Kidney epithelial cell (primary cell): ENCODE results near the gene ZNF777. TPM values are rescaled to one million over a fixed set of nuclear protein-coding genes. Genes with fewer than 3 reads are reported as not detected.
"Not testable (repeated sequence)": the region's sequence is repeated elsewhere in the genome, so short reads cannot be mapped to it uniquely, and the experiment has no call there.

Experiments used
- DNase-seq: peaks from one replicate; pipeline ENCODE4 v3.0.0-alpha.2; 2010; ENCODE audit warnings: low read depth
- H3K27me3 ChIP-seq: 2 replicates; pipeline ENCODE4 v1.6.0; 2011; ENCODE audit warnings: low read length; ENCODE audit not compliant: control insufficient read depth, insufficient read depth
- H3K36me3 ChIP-seq: 2 replicates; pipeline ENCODE4 v1.5.1; 2011; ENCODE audit warnings: low read length; ENCODE audit not compliant: control insufficient read depth, insufficient read depth
- H3K4me3 ChIP-seq: 2 replicates; pipeline ENCODE4 v1.5.1; 2011; ENCODE audit warnings: low read depth, mild to moderate bottlenecking, control low read depth, low read length
- CTCF ChIP-seq: IDR thresholded peaks from 2 replicates; pipeline ENCODE4 v1.5.1; 2011; ENCODE audit warnings: mild to moderate bottlenecking, moderate library complexity, low read length, control low read depth, inconsistent platforms; ENCODE audit not compliant: insufficient read depth, poor library complexity, severe bottlenecking
- total RNA-seq: library from RNA; depleted of rRNA; stranded (reverse); fragments of >200 nt; gene quantifications from 2 replicates; pipeline ENCODE4 v1.2.3, GENCODE V29; 2015

Gene ZNF777
- total RNA-seq, 1 donor from 2014 or later = 14.4 TPM

- H3K27me3 ChIP-seq = no peaks in the 10 kb centered on the region
- no peaks in the 10 kb centered on the region for H3K36me3 ChIP-seq
- TF ChIP-seq CTCF = no peak
- DNase-seq = no peak
- H3K4me3 ChIP-seq = no peak overlapping the region
These were observed 6.1 kb downstream of the ZNF777 start for GRCh38 chr7:149454750-149455149.

GRCh38 chr7:149454006-149454405, 6.9 kb downstream of the ZNF777 start:
- TF ChIP-seq CTCF = no peak
- no peak for DNase-seq
- Histone ChIP-seq H3K4me3 (no peak overlapping the region), H3K36me3 (no peaks in the 10 kb centered on the region), H3K27me3 (no peaks in the 10 kb centered on the region)

- H3K36me3 ChIP-seq = no peaks in the 10 kb centered on the region
- H3K4me3 ChIP-seq = no peak overlapping the region
- no peak for DNase-seq
- H3K27me3 ChIP-seq = no peaks in the 10 kb centered on the region
- no peak for TF ChIP-seq CTCF
These were observed 10.0 kb downstream of the ZNF777 start for GRCh38 chr7:149450821-149451220.

GRCh38 chr7:149449897-149450296, 11.0 kb downstream of the ZNF777 start:
- Histone ChIP-seq H3K4me3 (no peak overlapping the region), H3K36me3 (no peaks in the 10 kb centered on the region), H3K27me3 (no peaks in the 10 kb centered on the region)
- no peak for TF ChIP-seq CTCF
- no peak for DNase-seq

- DNase-seq = no peak
- no peak for TF ChIP-seq CTCF
- Histone ChIP-seq H3K4me3 (no peak overlapping the region), H3K36me3 (no peaks in the 10 kb centered on the region), H3K27me3 (no peaks in the 10 kb centered on the region)
These were observed 11.9 kb downstream of the ZNF777 start for GRCh38 chr7:149448961-149449360.

GRCh38 chr7:149446026-149446425, 14.8 kb downstream of the ZNF777 start:
- not testable (repeated sequence) for H3K4me3 ChIP-seq, H3K36me3 ChIP-seq, DNase-seq, H3K27me3 ChIP-seq

GRCh38 chr7:149444287-149444686, 16.6 kb downstream of the ZNF777 start:
- TF ChIP-seq CTCF = no peak
- H3K36me3 ChIP-seq = no peaks in the 10 kb centered on the region
- H3K27me3 ChIP-seq = no peaks in the 10 kb centered on the region
- DNase-seq = no peak
- no peak overlapping the region for H3K4me3 ChIP-seq
